AG09319 (cell line): ENCODE data around the gene NSD1.

Experiments used
- DNase-seq: peaks from one replicate; pipeline ENCODE4 v3.0.0-alpha.2; 2010; ENCODE audit warnings: low read depth; ENCODE audit errors: extremely low read depth
- CTCF ChIP-seq: IDR thresholded peaks from 2 replicates; pipeline ENCODE4 v1.5.1; 2011; ENCODE audit warnings: low read depth, mild to moderate bottlenecking, inconsistent platforms, low read length, moderate library complexity

NSD1 gene

GRCh38 chr5:177195307-177195952 lies 61.9 kb downstream of the NSD1 start:
- DNase-seq: no peak
- TF ChIP-seq CTCF: no peak

- no peak for DNase-seq
- TF ChIP-seq CTCF: no peak
Measured at GRCh38 chr5:177198738-177199137, 65.2 kb downstream of the NSD1 start.

GRCh38 chr5:177204281-177204680 lies 70.7 kb downstream of the NSD1 start:
- no peak for DNase-seq
- TF ChIP-seq CTCF: no peak

GRCh38 chr5:177209610-177210009 lies 76.0 kb downstream of the NSD1 start:
- TF ChIP-seq CTCF: no peak
- DNase-seq: no peak

GRCh38 chr5:177212242-177212641 lies 78.7 kb downstream of the NSD1 start:
- no peak for TF ChIP-seq CTCF
- DNase-seq: no peak

GRCh38 chr5:177220576-177220975 lies 87.0 kb downstream of the NSD1 start:
- TF ChIP-seq CTCF: no peak
- no peak for DNase-seq

- no peak for DNase-seq
- TF ChIP-seq CTCF: no peak
Measured at GRCh38 chr5:177222269-177222668, 88.7 kb downstream of the NSD1 start.
